ENCODE results near the gene LTA4H.
A peak's percentile ranks its signal among the peaks of the same experiment; 100 is the strongest.
"Not testable (repeated sequence)": the region's sequence is repeated elsewhere in the genome, so short reads cannot be mapped to it uniquely, and the experiment has no call there.

Gene LTA4H

GRCh38 chr12:96035283-96036236 is at the start of gene LTA4H:
Gene LTA4H (minus strand): TSS chr12:96035587. CDS start chr12:96035519, 68 bp downstream.
- peak; percentile 98 for DNase-seq

GRCh38 chr12:96084624-96085023 is 49.2 kb upstream of the LTA4H start:
- DNase-seq = no peak

GRCh38 chr12:96083020-96083719 is 47.8 kb upstream of the LTA4H start:
- DNase-seq = no peak

- DNase-seq = no peak
Measured at GRCh38 chr12:96081596-96081995, 46.2 kb upstream of the LTA4H start.

- DNase-seq = peak; percentile 85
Measured at GRCh38 chr12:96078231-96079135, 43.1 kb upstream of the LTA4H start.

- no peak for DNase-seq
Measured at GRCh38 chr12:96077081-96077480, 41.7 kb upstream of the LTA4H start.

- no peak for DNase-seq
Measured at GRCh38 chr12:96075560-96075959, 40.2 kb upstream of the LTA4H start.

- no peak for DNase-seq
Measured at GRCh38 chr12:96073346-96074330, 38.3 kb upstream of the LTA4H start.

- no peak for DNase-seq
Measured at GRCh38 chr12:96070670-96071279, 35.4 kb upstream of the LTA4H start.

GRCh38 chr12:96069511-96070231 is 34.3 kb upstream of the LTA4H start:
- no peak for DNase-seq

GRCh38 chr12:96068636-96069035 is 33.2 kb upstream of the LTA4H start:
- no peak for DNase-seq

- DNase-seq = no peak
Measured at GRCh38 chr12:96068111-96068510, 32.7 kb upstream of the LTA4H start.

GRCh38 chr12:96065776-96066175 is 30.4 kb upstream of the LTA4H start:
- not testable (repeated sequence) for DNase-seq

- DNase-seq = no peak
Measured at GRCh38 chr12:96064966-96065365, 29.6 kb upstream of the LTA4H start.

GRCh38 chr12:96064271-96064670 is 28.9 kb upstream of the LTA4H start:
- DNase-seq = no peak

GRCh38 chr12:96063046-96063445 is 27.7 kb upstream of the LTA4H start:
- no peak for DNase-seq

GRCh38 chr12:96061864-96062453 is 26.6 kb upstream of the LTA4H start:
- DNase-seq = peak; percentile 76

GRCh38 chr12:96061323-96061722 is 25.9 kb upstream of the LTA4H start:
- no peak for DNase-seq

GRCh38 chr12:96060041-96060440 is 24.7 kb upstream of the LTA4H start:
- no peak for DNase-seq

- DNase-seq = no peak
Measured at GRCh38 chr12:96057986-96058553, 22.7 kb upstream of the LTA4H start.

All from right hindlimb (tissue), 1 donor.